GM18508 (cell line): Measurements from ENCODE around the gene FUT7.

Experiments
- ATAC-seq: cut with Tn5 transposase; IDR thresholded peaks from one replicate; pipeline ENCODE4 v1.9.1; 2021; ENCODE audit warnings: moderate number of reproducible peaks; ENCODE audit not compliant: insufficient read depth, unreplicated experiment

The FUT7 gene

GRCh38 chr9:136988872-136989271 lies 43.0 kb downstream of the FUT7 start:
- ATAC-seq: no peak

- ATAC-seq: no peak
These were observed 46.0 kb downstream of the FUT7 start for GRCh38 chr9:136985853-136986252.

GRCh38 chr9:136985027-136985602 lies 46.8 kb downstream of the FUT7 start:
- ATAC-seq: no peak

GRCh38 chr9:136984464-136985026 lies 47.3 kb downstream of the FUT7 start:
- no peak for ATAC-seq

GRCh38 chr9:136983656-136984314 lies 48.1 kb downstream of the FUT7 start:
- ATAC-seq: no peak

- no peak for ATAC-seq
These were observed 48.7 kb downstream of the FUT7 start for GRCh38 chr9:136983167-136983566.

GRCh38 chr9:136982232-136983051 lies 49.4 kb downstream of the FUT7 start, which contains the start of gene LCNL1:
Gene LCNL1, plus strand, starts transcription at chr9:136982993. Its CDS starts 594 bp downstream, at chr9:136983587.
- ATAC-seq: no peak

- ATAC-seq: no peak
These were observed 50.2 kb downstream of the FUT7 start for GRCh38 chr9:136981588-136982231.

GRCh38 chr9:136980669-136981478 lies 51.0 kb downstream of the FUT7 start:
- ATAC-seq: no peak
